GM21367 (cell line): ENCODE results near the gene WDR33.
"Not testable (repeated sequence)": the region's sequence is repeated elsewhere in the genome, so short reads cannot be mapped to it uniquely, and the experiment has no call there.

Source experiments
- ATAC-seq: cut with Tn5 transposase; IDR thresholded peaks from one replicate; pipeline ENCODE4 v1.9.1; 2021; ENCODE audit not compliant: unreplicated experiment

The WDR33 gene

GRCh38 chr2:127811397-127812321 lies 688 bp upstream of the WDR33 start:
- no peak for ATAC-seq

- ATAC-seq = no peak
Observed at GRCh38 chr2:127810156-127810618, 784 bp downstream of the WDR33 start.

DNA sequence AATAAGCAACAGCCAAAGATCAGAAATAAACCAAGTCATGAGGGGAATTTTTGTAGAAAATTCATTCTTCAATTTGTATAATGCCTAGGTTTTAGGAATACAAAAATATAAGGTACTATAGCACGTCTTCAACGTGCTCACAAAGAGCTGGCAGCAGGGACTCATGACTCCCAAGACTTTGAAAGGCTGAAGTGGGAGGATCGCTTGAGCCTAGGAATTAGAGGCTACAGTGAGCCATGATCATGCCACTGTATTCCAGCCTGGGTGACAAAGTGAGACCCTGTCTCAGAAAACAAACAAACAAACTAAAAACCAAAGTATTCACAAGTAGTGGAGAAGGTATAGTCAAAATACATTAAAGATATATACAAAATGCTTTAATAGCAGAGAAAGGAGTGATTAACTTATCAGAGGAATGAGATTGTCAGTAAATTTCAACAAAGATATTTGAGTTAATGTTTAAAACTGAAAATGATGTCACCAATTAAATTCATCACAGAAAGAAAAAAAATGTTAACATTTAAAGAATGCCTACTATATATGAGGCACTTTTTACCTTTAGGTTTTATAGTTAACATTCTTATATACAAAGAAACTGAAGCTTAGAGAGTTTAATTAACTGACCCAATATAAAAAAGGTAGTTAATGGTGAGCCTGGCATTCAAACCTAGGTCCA lies 3.2 kb downstream of the WDR33 start:
- no peak for ATAC-seq

DNA sequence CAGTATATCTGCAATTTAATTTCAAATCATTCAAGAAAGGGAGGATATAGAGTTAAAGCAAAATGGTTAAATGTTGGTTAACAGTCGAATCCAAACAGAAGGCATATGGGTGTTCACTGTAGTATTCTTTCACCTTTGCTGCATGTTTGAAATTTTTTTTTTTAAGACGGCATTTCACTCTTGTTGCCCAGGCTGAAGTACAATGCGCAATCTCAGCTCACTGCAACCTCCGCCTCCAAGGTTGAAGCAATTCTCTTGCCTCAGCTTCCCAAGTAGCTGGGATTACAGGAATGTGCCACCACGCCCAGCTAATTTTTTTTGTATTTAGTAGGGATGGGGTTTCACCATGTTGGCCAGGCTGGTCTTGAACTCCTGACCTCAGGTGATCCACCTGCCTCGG lies 4.1 kb downstream of the WDR33 start:
- not testable (repeated sequence) for ATAC-seq

GRCh38 chr2:127805491-127805890 lies 5.5 kb downstream of the WDR33 start:
- no peak for ATAC-seq

DNA sequence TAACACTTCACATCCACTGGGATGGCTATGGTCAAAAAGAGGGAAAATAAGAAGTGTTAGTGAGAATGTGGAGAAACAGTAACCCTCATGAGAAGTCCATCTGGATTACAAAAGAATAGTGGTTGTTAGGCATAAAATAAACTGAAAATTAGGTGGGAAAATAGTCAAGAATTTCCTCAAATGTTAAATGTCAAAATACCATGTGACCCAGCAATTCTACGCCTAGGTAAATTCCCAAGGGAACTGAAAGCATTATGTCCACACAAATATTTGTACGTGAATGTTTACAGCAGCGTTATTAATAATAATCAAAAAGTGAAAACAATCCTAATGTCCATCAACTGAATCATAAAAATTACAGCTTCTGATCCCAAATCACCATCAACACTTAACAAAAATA lies 11.0 kb downstream of the WDR33 start:
- ATAC-seq = no peak

GRCh38 chr2:127796389-127796788 lies 14.6 kb downstream of the WDR33 start:
- ATAC-seq = no peak

- ATAC-seq = not testable (repeated sequence)
Observed at GRCh38 chr2:127794901-127795300, 16.1 kb downstream of the WDR33 start.

- ATAC-seq = no peak
Observed at GRCh38 chr2:127792805-127793204, 18.2 kb downstream of the WDR33 start.

- no peak for ATAC-seq
Observed at GRCh38 chr2:127790694-127791529, 20.1 kb downstream of the WDR33 start.

- no peak for ATAC-seq
Observed at GRCh38 chr2:127786048-127786809, 24.7 kb downstream of the WDR33 start.

- no peak for ATAC-seq
Observed at GRCh38 chr2:127784965-127785518, 25.9 kb downstream of the WDR33 start.

DNA sequence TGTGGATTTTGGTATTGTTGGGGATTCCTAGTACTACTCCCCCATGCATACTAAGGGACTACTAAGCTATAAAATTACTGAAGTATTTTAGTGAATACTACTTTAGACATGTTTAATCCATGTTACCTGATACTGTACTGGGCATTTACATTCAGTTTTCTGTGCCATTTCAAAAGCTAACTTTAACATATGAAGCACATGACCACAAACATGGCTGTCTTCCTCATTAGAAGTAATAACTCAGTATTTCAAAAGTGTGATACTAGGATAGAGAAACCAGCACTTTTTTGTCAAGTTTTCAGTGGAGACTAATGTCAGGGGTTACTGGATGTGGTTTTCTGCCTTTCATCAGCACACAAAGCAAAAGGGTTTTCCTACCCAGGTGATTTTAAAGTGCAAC lies 27.9 kb downstream of the WDR33 start:
- no peak for ATAC-seq

DNA sequence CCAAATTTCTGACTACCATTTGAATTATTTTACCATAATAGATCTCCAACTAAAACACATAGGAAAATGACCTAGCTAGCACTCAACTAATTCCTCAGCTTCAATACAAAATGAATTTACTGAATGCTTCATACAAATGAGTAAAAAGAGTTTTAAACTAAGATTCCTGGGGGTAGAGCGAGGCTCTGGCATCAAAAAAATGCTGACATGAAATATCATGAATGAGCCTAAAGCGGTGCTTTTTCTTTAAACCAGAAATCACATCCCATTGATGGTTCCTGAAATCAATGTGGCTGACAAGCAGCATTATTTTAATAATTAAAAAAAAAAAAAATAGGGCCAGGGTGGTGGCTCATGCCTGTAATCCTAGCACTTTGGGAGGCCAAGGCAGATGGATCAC lies 32.1 kb downstream of the WDR33 start:
- ATAC-seq = no peak

- ATAC-seq = no peak
Observed at GRCh38 chr2:127778447-127778846, 32.5 kb downstream of the WDR33 start.

DNA sequence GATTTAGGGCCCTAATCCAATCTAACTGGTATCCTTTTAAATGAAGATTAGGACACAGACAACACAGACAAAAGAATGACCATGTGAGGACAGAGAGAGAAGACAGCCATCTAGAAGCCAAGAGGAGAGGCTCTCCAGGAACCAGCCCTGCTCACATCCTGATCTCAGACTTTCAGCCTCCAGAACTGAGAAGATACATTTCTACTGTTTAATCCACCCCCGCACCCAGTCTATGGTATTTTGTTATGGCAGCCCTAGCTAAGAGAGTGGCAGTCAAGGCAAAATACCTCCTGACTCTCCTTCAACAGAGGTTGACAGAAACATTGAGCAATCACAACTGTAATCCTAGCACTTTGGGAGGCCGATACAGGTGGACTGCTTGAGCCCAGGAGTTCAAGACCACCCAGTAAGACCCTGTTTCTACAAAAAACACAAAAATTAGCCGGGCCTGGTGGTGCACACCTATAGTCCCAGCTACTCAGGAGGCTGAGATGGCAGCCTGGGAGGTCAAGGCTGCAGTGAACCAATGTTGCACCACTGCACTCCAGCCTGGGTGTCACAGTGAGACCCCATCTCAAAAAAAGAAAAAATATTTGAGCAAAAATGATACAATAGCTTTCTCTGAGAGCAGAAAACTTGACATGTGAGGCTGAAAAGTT lies 34.7 kb downstream of the WDR33 start:
- ATAC-seq = no peak

- no peak for ATAC-seq
Observed at GRCh38 chr2:127771756-127772155, 39.2 kb downstream of the WDR33 start.

DNA sequence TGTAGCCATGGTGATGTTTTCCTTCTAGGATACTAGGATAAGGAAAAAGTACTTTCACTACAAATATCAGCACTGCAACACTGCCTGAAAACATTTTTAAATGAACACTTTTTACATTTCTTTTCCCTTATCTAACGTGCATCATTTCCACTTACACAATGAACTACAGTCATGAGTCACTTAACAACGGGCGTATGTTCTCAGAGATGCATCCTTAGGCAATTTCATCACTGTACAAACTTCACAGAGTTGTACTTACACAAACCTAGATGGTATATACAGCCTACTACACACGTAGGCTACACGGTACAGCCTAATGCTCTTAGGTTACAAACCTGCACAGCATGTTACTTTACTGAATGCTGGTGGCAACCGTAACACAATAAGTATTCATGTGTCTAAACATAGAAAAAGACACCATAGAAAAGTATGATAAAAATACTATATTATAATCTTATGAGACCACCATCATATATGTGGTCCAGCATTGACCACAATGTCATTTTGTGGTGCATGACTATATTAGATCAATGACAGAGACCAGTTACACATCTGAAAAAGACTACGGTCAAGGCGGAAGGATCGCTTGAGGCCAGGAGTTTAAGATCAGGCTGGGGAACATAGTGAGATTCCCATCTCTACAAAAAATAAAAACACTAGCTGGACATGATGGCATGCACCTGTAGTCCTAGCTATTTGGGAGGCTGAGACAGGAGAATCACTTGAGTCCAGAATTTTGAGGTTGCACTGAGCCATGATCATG lies 39.8 kb downstream of the WDR33 start:
- no peak for ATAC-seq

DNA sequence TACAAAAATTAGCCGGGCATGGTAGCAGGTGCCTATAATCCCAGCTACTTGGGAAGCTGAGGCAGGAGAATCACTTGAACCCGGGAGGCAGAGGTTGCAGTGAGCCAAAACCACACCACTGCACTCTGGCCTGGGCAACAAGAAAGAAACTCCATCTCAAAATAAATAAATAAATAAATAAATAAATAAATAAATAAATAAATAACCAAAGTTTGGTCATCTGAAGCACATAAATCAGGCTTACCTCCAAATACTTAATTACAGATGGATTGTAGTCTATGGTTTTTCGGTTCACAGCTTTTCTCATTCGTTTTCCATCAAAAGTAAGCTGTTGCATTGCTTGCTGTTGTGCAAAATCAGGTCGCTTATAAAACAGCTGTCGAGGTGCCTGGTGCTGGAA lies 40.4 kb downstream of the WDR33 start:
- ATAC-seq = not testable (repeated sequence)
